A673 (cell line): ENCODE results near the gene CDH23. TPM values are rescaled to one million over a fixed set of nuclear protein-coding genes. Genes with fewer than 3 reads are reported as not detected.

Source experiments
- BruUV-seq: library from RNA; stranded (reverse); fragments of 400-500 nt; replicated peaks from 2 replicates; lab custom pipeline; 2021; lab: Mats Ljungman, UMichigan
- CTCF ChIA-PET: fragments of 300-600 bp; sonication (Branson Sonifier 250); formaldehyde crosslinking; loops from one replicate; lab custom pipeline; 2022; ENCODE audit warnings: antibody characterized with exemption; lab: Charles Lee
- POLR2A ChIA-PET: fragments of 300-600 bp; sonication (Branson Sonifier 250); formaldehyde crosslinking; loops from one replicate; lab custom pipeline; 2022; ENCODE audit warnings: antibody characterized with exemption; ENCODE audit not compliant: low non-redundant PET; lab: Charles Lee
- DNase-seq: peaks from one replicate; pipeline ENCODE4 v3.0.0-alpha.2; 2015; ENCODE audit warnings: low spot score
- H3K27ac ChIP-seq: fragments of 200-600 bp; sonication (generic); 2 replicates; pipeline ENCODE4 v1.5.1; 2016; ENCODE audit warnings: mixed run types, low read depth, mild to moderate bottlenecking, mixed read lengths, antibody characterized with exemption, low read length; ENCODE audit not compliant: poor library complexity, severe bottlenecking
- H3K27me3 ChIP-seq: fragments of 200-600 bp; sonication (generic); replicated peaks from 2 replicates; pipeline ENCODE4 v1.6.1; 2017; ENCODE audit warnings: mixed run types, low read depth, mild to moderate bottlenecking, mixed read lengths, antibody characterized with exemption, low read length; ENCODE audit not compliant: insufficient read depth, poor library complexity
- H3K36me3 ChIP-seq: fragments of 200-600 bp; sonication (generic); 2 replicates; pipeline ENCODE4 v1.6.1; 2016; ENCODE audit warnings: mixed run types, mild to moderate bottlenecking, mixed read lengths, antibody characterized with exemption, low read length; ENCODE audit not compliant: insufficient read depth, poor library complexity, severe bottlenecking
- H3K4me1 ChIP-seq: fragments of 200-600 bp; sonication (generic); 2 replicates; pipeline ENCODE4 v1.6.1; 2017; ENCODE audit warnings: mixed run types, mild to moderate bottlenecking, mixed read lengths, antibody characterized with exemption, low read length; ENCODE audit not compliant: insufficient read depth, poor library complexity, severe bottlenecking
- H3K4me3 ChIP-seq: fragments of 200-600 bp; sonication (generic); 2 replicates; pipeline ENCODE4 v1.5.1; 2016; ENCODE audit warnings: low read depth, mixed run types, mild to moderate bottlenecking, mixed read lengths, low read length; ENCODE audit not compliant: poor library complexity, severe bottlenecking
- H3K9me3 ChIP-seq: fragments of 200-600 bp; sonication (generic); 2 replicates; pipeline ENCODE4 v1.6.1; 2016; ENCODE audit warnings: mixed run types, low read depth, mild to moderate bottlenecking, mixed read lengths, antibody characterized with exemption, low read length; ENCODE audit not compliant: poor library complexity, severe bottlenecking
- CTCF ChIP-seq: fragments of 300-800, 200-600 bp; sonication (generic); conservative IDR thresholded peaks from 2 replicates; pipeline ENCODE4 v1.5.1; 2017; ENCODE audit warnings: low read depth, mild to moderate bottlenecking, antibody characterized with exemption, low read length, moderate library complexity, mixed read lengths
- EZH2 ChIP-seq: fragments of 200-600 bp; sonication (generic); IDR thresholded peaks from 2 replicates; pipeline ENCODE4 v1.6.1; 2017; ENCODE audit warnings: borderline replicate concordance, low read depth, mild to moderate bottlenecking, mixed read lengths, antibody characterized with exemption, low read length; ENCODE audit not compliant: poor library complexity, severe bottlenecking
- intact Hi-C: fragments of 100-400 bp; cut with micrococcal nuclease; formaldehyde crosslinking; loops from one replicate; pipeline ENCODE4 v1.10.0; 2022; ENCODE audit not compliant: unreplicated experiment
- total RNA-seq: library from RNA; stranded (reverse); gene quantifications from 2 replicates; pipeline ENCODE4 v1.2.3, GENCODE V29; 2021

The CDH23 gene
- total RNA-seq, 1 experiment from 2014 or later, result 49.7 TPM

GRCh38 chr10:71575934-71576801 is 179.4 kb downstream of the CDH23 start:
- Histone ChIP-seq H3K27ac (no peak overlapping the region), H3K36me3 (peaks cover 11% of the 10 kb centered on the region), H3K9me3 (no peaks in the 10 kb centered on the region), H3K4me3 (no peak overlapping the region), H3K27me3 (no peaks in the 10 kb centered on the region), H3K4me1 (no peaks in the 10 kb centered on the region)
- intact Hi-C loops, result no loop called here
- ChIA-PET POLR2A (interaction anchor here (0.5 kb wide), 1 partner anchor 737 kb away, joined by 7 read pairs; no protein-coding TSS in a partner anchor), CTCF (no interaction called here)
- DNase-seq, result no peak
- no peak for TF ChIP-seq EZH2
- TF ChIP-seq CTCF, result no peak
- BruUV-seq, result no TSS peak

GRCh38 chr10:71576842-71577241 is 180.1 kb downstream of the CDH23 start:
- H3K4me3 ChIP-seq, result no peak overlapping the region
- no TSS peak for BruUV-seq
- H3K36me3 ChIP-seq, result peaks cover 8% of the 10 kb centered on the region
- no peaks in the 10 kb centered on the region for H3K4me1 ChIP-seq
- H3K9me3 ChIP-seq, result no peaks in the 10 kb centered on the region
- POLR2A ChIA-PET, result interaction anchor here (0.5 kb wide), 1 partner anchor 738 kb away, joined by 7 read pairs; no protein-coding TSS in a partner anchor
- no peaks in the 10 kb centered on the region for H3K27me3 ChIP-seq
- TF ChIP-seq EZH2 (no peak), CTCF (no peak)
- CTCF ChIA-PET, result no interaction called here
- intact Hi-C loops, result no loop called here
- H3K27ac ChIP-seq, result no peak overlapping the region
- DNase-seq, result no peak

- no TSS peak for BruUV-seq
- intact Hi-C loops, result no loop called here
- H3K4me3 ChIP-seq, result no peak overlapping the region
- no peaks in the 10 kb centered on the region for H3K27me3 ChIP-seq
- no peaks in the 10 kb centered on the region for H3K4me1 ChIP-seq
- H3K9me3 ChIP-seq, result no peaks in the 10 kb centered on the region
- CTCF ChIA-PET, result no interaction called here
- POLR2A ChIA-PET, result no interaction called here
- TF ChIP-seq CTCF (no peak), EZH2 (no peak)
- DNase-seq, result no peak
- H3K36me3 ChIP-seq, result peaks cover 3% of the 10 kb centered on the region
- no peak overlapping the region for H3K27ac ChIP-seq
These were observed 180.6 kb downstream of the CDH23 start for GRCh38 chr10:71577345-71577744.
